Gastroesophageal sphincter (tissue), 3 donors: ENCODE results near the gene AMH.

Source experiments
- CTCF ChIP-seq, 4 experiments: fragments of 200-600 bp in 2 of 4; fragments of 450-650 bp in 2 of 4; sonication (generic) in 1 of 4; IDR thresholded peaks; one replicate each; pipeline ENCODE4 v1.5.1; 2017 to 2019; ENCODE audit warnings: antibody characterized with exemption in 4 of 4, mild to moderate bottlenecking in 2 of 4, moderate library complexity in 2 of 4
- EP300 ChIP-seq: sonication (generic); formaldehyde crosslinking; IDR thresholded peaks from one replicate; pipeline ENCODE4 v1.6.1; 2017; ENCODE audit warnings: antibody characterized with exemption, mild to moderate bottlenecking
- POLR2A ChIP-seq, 2 donors: fragments of 450-650 bp; IDR thresholded peaks; one replicate each; pipeline ENCODE4 v1.6.1; 2017; ENCODE audit warnings: antibody characterized with exemption in 2 of 2, mild to moderate bottlenecking in 2 of 2, moderate library complexity in 1 of 2
- POLR2AphosphoS5 ChIP-seq: sonication (generic); formaldehyde crosslinking; IDR thresholded peaks from one replicate; pipeline ENCODE4 v1.6.1; 2017; ENCODE audit warnings: antibody characterized with exemption

GRCh38 chr19:2228157-2229030 is 20.7 kb upstream of the AMH start:
- TF ChIP-seq POLR2A (IDR thresholded peaks at IDR 0.05) = no peak
- no peak for TF ChIP-seq CTCF (IDR thresholded peaks at IDR 0.05)
- TF ChIP-seq EP300 = no peak
- no peak for TF ChIP-seq POLR2AphosphoS5
